ENCODE data around the gene VAV2.

Gene VAV2

DNA sequence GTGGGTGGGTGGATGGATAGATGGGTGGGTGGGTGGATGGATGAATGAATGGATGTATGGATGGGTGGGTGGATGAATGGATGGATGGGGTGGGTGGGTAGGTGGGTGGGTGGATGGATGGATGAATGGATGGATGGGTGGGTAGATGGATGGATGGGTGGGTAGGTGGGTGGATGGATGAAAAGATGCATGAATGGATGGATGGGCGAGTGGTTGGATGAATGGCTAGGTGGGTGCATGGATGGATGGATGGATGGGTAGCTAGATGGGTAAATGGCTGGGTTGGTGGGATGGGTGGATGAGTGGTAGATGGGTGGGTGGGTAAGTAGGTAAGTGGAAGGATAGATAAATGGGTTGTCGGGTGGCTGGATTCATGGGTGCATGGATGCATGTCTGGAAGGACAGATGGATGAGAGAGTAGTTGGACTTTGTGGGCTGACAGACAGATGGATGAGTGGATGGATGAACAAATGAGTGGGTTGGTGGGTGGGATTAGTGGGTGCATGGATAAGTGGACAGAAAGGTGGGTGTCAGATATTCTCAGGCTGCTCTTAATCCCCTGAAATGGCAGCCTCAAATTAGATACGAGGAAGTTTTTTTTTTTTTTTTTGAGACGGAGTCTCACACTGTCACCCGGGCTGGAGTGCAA is 153.1 kb downstream of the VAV2 start:
- DNase-seq (ENCODE audit: low read depth in 1 of 2, low spot score in 1 of 2): no peak

DNA sequence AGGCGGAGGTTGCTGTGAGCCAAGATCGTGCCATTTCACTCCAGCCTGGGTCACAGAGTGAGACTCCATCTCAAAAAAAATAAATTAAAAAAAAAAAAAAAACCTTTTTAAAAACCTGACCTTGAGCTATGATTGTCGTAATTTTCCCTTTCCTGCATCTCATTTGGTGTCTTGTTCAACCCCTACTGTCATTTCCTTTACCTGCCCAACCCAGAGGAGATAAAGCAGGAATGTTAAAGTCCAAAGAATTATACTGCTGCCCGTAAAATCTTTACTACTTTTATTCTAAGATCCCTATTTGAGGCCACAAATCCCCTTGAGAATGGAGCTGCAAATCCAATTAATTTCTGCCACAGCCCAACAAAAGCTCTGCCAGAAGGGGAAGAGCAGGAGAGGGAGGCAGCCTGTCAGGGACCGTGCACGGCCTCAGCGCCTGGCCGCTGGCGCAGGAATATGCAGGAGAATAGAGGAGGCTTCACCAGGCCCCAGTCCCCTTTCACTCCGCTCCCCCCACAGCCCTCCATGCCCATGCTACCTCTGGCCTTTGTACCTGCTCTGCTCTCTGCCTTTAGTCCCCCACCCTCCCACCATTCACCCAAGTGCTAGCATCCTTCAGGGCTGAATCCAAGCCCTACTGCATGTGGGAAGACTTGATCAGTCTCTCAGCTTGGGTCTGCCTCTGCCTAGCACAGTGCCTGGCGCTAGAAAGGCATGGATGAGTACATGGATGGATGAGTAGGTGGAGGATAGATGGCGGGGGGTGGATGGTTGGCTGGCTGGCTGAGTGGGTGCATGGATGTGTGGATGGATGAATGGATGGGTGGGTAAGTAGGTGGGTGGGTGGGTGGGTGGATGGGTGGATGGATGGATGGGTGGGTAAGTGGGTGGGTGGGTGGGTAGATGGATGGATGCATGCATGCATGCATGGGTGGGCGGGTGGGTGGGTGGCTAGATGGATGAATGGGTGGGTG is 154.2 kb downstream of the VAV2 start:
- DNase-seq (ENCODE audit: low read depth in 1 of 2, low spot score in 1 of 2): no peak

DNA sequence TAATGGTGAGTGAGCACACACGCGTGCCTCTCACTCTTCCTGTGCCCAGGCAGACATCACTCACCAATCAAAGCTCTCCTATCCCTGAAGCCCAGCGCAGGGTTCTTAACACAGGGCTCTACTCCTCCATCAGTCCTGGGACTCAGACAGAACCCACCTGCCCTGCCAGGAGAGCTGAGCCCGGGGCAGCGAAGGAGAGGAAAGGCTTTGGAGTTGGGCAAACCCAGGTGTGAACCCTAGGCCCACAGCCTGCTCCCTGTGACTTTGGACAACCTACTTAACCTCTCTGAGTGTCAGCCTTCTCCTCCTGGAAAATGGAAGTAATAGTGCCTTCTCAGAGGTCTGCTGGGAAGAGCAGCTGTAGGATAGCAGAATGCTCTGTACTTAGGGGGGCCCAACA is 155.3 kb downstream of the VAV2 start:
- DNase-seq (ENCODE audit: low read depth in 1 of 2, low spot score in 1 of 2): no peak

DNA sequence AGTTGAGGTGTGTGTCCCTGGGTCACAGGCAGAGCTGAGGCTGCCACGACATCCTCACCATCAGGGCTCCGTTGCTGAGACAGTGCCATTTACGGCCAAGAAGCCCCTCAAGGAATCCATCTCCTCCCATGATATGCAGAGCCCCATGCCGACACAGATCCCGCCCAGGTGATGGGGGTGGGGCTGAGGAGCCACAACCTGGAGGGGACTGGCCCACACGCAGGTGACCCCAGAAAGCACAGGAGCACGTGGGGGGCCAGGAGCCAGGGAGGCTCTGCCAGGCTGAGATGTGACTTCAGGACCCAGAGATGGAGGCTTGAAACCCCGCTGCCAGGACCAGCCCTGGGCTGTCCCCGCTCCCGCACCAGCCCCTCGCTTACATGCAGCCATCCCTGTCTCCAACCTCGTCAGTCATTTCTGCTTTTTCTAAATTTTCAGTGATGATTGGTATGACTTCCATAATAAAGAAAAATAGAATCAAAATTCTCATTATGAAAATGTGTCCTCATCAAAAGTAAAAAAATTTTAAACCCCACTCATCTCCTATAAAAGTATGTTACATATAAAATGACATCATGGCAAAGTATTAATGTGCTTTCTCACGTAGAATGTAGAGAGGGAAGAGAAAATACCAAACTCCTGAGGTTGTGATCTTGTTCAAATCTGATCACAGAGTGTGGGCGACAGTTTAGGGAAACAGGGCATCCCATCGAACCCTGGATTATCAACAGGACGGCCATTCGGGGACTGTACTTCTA is 155.9 kb downstream of the VAV2 start:
- no peak for DNase-seq (ENCODE audit: low read depth in 1 of 2, low spot score in 1 of 2)

DNA sequence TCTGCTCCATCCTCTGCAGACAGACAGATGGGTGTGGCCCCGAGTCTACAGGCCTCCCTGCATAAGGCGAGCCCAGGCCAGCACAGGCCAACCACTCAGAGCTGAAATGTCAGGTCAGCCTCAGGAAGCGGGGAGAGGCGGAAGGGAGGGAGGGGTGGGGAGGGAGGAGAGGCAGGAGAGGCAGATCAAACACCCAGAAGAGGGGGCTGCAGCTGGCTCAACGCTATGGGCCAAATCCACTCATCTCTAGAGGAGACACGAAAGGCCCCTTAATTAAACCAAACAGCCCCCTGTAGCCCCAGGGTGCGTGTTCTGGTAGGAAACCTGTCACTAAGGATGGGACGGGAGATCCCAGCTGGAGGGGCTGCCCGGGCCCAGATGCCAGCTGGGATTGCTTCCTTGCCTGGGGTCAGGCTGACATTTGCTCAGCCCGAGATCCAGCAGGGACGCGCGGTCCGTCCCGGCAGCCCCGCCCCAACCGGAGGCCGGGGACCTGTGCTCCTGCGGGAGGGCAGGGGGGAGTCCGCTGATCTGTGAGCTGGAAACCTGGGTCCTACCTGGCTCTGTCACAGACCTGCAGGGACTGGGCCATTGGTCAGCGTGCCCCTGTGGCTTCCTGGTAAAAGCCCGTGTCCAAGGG is 156.7 kb downstream of the VAV2 start:
- no peak for DNase-seq (ENCODE audit: low read depth in 1 of 2, low spot score in 1 of 2)

DNA sequence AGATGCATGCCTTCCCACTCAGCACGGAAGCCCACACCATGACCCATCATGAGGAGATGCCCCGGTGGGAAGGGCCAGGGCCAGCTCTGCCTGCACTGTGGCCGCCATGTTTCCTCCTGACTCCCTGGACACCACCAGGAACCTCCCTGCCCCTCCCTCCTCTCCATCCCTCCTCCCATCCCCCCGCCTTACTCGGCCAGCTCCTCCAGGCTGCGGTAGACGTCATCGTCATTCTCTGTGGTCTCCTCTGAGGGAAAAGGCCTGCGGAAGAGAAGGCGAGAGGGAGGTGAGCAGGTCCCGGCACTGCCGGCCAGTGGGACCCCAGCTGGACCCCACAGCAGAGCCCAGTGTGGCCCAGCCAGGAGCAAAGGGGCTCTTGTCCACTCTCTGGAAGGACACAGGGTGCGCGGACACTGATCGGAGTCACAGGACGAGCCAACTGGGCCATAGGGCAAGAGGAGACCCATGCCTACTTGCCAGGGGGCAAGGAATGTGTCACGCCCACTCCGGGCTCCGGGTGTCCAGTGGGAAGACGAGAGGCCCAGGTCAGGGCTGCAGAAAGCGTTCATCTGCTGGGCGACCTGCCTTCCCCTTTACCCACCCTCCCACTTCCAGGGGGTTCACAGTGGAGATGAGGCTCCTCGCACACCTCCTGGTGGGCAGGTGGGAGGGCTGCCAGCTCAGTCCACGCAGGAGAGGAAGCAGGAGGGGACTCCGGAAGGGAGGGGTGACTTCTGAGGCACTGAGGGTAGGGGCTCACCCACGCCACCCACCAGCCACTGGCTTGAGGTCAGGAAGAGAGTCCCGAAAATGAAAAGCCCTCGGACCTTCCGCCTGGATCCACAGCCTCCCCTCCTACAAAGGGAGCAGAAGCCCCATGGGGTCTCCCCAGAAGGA is 157.8 kb downstream of the VAV2 start:
- no peak for DNase-seq (ENCODE audit: low read depth in 1 of 2, low spot score in 1 of 2)

DNA sequence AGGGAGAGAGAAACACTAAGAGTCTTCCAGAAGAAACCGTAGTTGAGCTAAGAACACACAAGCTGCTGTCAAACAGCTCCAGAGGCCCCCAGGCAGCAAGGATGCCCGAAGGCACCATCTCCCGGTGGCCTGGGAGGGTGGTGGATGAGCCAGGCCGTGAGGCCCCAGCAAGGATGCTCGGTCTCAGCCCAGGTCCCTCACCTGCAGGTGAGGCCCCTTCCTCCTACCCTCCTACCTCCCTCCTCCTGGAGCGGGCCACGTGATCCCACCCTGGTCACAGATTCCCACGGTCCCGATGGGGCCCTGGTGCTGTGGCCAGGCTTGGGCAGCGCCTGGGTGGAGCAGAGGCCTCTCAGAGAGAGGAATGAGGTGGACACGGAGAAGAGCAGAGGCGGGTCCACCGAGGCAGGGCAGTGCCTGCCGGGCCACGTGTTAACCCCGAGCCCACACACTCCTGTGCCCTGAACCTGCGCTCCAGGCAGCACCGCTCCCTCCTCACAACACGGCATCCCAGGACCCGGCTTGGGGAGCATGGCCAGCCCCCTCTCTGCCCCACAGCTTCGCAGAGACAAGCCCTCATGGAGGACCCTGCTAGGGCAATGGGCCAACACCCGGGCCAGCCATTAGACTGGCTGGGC is 158.6 kb downstream of the VAV2 start:
- DNase-seq (ENCODE audit: low read depth in 1 of 2, low spot score in 1 of 2): no peak

DNA sequence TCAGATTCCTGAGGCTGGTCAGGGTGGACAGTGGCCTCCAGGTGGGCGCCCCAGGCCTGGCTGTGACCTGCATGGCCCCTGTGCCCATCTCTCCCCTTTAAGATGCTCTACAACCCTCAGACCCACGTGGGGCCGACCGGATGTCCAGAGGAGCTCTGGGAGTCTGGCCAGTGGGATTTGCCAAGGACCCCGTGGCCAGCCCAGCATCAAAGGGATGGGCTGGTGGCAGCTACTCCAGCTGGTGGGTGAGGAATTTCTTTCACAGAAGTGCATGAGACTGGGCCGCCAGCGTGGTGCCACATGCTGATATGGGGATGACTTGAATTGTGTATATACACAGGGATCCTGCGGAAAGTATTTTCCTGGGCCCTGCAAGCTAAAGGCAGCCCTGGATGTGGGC is 159.2 kb downstream of the VAV2 start:
- DNase-seq (ENCODE audit: low read depth in 1 of 2, low spot score in 1 of 2): no peak

DNA sequence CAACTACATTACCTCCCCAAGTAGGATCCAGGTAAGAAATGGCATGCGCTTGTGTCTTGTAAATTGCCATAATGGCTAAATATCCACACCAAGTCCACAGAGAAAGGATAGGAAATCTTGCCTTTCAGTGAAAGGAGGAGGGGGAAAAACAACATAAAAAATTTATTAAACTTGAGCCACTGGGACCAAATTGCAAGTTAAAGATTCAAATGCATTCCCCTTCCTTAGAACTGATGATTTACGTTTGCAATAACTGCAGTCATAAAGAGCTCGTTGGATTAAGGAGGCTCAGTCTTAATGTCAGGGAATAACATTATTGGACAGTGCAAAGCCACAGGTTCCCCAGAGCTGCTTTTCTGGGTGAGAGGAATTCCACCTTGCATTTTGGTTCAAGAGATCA is 161.4 kb downstream of the VAV2 start:
- DNase-seq (ENCODE audit: low read depth in 1 of 2, low spot score in 1 of 2): no peak

DNA sequence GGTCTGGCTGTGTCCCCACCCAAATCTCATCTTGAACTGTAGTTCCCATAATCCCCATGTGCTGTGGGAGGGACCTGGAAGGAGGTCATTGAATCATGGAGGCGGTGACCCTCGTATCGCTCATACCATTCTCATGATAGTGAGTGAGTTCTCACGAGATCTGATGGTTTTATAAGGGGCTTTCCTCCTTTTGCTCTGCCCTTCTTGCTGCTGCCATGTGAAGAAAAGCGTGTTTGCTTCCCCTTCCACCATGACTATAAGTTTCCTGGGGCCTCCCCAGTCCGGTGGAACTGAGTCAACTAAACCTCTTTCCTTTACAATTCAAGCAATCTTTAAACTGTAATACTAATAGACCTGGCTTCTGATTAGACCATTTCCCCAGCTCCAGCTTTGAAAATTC is 161.8 kb downstream of the VAV2 start:
- DNase-seq (ENCODE audit: low read depth in 1 of 2, low spot score in 1 of 2): no peak

DNA sequence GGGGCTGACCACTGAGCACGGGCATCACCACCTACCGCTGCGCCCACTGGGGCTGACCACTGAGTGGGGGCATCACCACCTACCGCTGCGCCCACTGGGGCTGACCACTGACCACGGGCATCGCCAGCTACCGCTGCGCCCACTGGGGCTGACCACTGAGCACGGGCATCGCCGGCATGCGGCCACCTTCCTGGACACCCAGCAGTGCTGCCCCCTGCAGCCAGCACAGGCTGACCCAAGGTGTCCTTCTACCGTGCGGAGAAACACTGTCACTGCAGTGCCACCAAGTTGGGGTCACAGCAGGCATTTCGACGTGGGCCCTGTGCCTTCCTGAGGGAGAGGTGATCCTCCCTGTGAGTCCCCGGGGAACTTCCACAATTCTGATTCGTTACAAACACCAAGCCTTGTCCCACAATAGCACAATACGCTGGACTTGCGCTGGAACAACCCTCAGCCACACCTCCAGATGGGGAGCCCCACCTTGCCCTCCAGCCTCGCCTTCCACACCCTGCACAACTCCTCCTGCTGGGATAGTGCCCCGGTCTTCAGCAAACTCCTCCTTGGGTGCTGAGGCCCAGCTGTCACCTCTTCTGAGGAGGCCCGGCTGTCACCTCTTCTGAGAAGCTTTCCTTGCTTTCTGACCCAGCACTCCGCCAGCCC is 163.7 kb downstream of the VAV2 start:
- DNase-seq (ENCODE audit: low read depth in 1 of 2, low spot score in 1 of 2): no peak

DNA sequence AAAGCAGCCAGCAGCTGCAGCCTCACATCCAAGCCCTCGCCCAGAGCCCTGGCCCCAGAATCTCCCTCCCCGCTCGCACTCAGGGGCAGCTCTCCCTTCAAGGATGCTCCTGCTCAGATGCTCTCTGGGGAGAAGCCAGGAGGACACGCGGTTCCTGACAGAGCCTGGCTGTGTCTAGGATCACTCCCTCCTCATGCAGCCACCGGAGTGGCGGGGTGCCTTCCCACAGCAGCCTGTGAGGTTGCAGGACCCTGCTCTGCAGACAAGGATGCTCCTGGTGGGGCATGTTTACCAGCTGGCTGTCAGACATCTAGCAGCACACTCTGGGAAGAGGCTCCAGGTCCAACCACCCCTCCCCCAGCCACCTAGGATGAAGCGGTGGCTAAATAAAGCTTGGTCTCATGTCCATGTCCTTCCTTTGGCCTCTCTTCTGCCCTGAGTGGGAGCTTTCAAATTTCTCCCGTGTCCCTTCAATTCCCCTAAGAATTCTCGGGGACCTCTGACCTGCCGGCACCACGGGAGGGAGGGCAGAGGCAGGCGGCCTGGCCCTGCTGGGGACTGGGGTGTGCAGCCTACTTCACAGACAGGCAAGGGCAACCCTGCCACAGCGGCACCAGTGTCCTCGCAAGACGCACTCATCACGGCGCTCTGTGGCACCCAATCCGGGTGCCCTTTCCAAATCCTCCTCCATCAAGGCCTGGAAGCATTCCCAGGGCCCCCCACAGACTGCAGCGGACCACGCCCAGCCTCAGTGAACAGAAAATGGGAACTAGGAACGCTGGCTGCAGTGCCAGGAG is 165.6 kb downstream of the VAV2 start:
- no peak for DNase-seq (ENCODE audit: low read depth in 1 of 2, low spot score in 1 of 2)

DNA sequence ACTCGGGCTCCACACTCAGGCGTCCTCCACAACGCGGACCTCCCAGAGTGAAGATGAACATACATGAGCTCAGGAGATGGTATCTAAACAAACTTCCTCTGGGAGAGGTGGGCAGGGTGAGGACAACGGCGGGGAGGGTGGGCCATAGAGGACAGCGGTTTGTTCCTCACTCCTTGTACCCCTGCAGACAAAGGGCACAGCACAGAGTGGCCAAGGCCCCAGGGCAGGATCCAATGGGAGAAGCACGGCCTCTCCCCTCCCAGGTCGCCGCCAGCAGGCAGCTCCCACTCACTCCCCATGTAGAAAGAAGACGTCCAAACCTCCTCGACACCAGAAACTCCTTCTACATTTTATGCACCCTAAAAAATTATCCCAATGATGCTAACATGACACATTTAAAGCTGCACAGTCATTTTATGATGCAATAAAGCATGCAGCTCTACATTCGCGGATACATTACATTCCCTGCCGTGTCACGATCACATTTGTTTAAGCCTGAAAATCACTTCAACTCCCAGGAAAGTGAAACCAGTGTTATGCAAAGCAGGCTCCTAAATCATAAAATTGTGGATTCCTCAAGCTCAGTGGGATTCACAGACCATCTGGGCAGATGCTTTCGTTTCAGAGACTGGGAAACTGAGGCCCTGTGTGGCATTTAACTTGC is 166.4 kb downstream of the VAV2 start:
- no peak for DNase-seq (ENCODE audit: low read depth in 1 of 2, low spot score in 1 of 2)

DNA sequence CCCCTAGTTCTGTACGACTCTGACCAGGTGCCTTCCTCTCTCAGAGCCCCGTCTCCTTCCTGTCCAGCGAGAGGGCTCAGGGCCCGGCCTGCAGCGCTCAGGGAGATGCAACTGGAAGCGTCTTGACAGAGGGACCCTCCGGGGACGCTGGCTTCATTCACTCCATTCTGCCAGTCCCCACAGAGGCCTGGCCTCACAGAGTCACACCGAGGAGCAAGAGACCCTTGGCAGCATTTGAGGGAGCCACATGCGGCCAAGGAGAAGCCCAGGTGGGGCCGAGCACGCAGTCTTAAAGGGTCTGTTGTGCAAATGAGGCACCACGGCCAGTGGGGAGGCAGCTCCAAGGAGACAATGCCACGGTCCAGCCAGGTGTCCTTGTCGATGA is 167.3 kb downstream of the VAV2 start:
- DNase-seq (ENCODE audit: low read depth in 1 of 2, low spot score in 1 of 2): no peak

DNA sequence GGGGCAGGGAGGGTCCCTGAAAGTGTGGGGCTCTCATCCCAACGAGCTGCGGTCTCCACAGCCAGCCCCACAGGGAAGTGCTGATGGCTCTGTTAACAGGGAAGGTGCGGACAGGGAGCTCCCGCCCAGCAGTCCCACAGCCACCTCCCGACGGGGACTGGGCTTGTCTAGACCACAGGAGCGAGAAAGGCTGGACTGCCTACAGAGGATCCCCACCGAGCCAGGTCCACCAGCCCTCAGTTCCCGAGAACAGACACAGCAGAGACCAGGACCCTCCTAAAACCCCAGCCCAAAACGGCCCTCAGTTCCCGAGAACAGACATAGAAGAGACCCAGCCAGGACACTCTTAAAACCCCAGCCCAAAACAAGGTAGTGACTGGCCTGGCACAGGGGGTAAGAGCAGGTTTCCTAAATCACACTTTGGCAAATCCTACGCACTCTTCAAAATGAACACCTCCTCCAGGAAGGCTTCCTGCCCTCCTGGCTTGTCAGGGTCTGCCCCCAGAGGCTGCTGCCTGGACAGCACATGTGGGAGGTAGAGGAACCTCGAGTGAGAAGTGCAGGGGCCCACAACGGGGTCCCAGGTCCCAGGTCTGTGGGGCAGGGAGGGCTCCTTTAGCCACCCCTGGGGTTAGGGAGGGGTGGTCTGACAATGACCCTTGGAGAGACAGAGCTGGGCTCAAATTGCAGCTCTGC is 167.9 kb downstream of the VAV2 start:
- DNase-seq (ENCODE audit: low read depth in 1 of 2, low spot score in 1 of 2): no peak

DNA sequence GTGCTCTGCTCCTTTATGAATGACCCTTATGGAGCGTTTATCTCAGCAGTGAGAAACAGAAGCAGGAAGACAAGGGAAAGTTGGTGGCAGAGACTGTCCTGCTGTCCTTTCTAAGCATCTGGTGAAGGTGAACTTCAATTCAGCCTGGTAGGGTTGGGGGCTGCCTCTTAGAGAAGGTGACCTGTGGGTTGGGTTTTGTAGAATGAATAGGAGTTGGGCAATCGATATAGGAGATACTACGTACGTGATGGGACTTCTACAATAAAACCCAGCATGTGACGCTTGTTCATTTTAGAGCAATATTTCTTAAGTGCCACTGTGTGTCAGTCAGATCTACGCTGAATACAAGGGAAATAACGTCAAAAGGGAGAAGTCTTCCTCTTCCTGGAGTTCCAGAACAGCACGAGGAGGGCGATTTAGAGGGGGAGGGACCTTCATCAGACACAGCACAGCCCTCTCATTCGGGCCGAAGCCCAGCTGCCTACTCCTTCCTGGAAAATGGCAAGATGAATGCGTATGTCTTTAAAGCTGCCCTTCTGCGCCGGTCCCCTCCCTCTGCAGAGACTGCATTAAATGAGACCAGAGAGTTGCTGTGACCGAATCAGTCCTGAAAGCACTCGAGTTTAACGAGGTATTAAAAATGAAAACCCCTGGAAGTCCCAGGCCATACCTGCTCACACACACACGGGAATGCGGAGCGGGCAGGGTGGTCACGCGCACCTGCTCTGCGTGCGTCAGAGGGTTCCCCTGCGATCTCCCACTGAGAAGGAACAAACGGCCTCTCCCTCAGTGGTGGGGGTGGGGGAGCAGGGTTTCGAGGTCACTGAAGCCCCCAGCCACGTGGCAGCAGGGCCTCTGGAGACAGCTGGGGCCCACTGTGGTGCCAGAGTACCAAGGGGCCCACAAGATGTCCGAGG is 168.7 kb downstream of the VAV2 start:
- DNase-seq (ENCODE audit: low read depth in 1 of 2, low spot score in 1 of 2): no peak
